NT2/D1 (cell line): Measurements from ENCODE around the gene IL19.

Source experiments
- DNase-seq: peaks from one replicate; pipeline ENCODE4 v3.0.0-alpha.2; 2011; ENCODE audit warnings: low read depth, low spot score
- H3K27me3 ChIP-seq: 2 replicates; pipeline ENCODE4 v1.6.0; 2011; ENCODE audit warnings: mild to moderate bottlenecking; ENCODE audit not compliant: insufficient read length, insufficient read depth
- H3K36me3 ChIP-seq: 2 replicates; pipeline ENCODE4 v1.6.1; 2011; ENCODE audit warnings: mild to moderate bottlenecking, low read length, mixed read lengths; ENCODE audit not compliant: insufficient read depth, insufficient read length
- H3K4me1 ChIP-seq: 2 replicates; pipeline ENCODE4 v1.5.1; 2011; ENCODE audit not compliant: insufficient read depth, insufficient read length
- H3K4me3 ChIP-seq: 2 replicates; pipeline ENCODE4 v1.5.1; 2011; ENCODE audit warnings: low read depth; ENCODE audit not compliant: insufficient read length
- H3K9ac ChIP-seq: 2 replicates; pipeline ENCODE4 v1.6.0; 2011; ENCODE audit warnings: low read depth; ENCODE audit not compliant: insufficient read length
- H3K9me3 ChIP-seq: 2 replicates; pipeline ENCODE4 v1.5.1; 2011; ENCODE audit warnings: mild to moderate bottlenecking, low read length; ENCODE audit not compliant: insufficient read depth
- SUZ12 ChIP-seq: IDR thresholded peaks from 2 replicates; pipeline ENCODE4 v1.6.1; 2011; ENCODE audit not compliant: insufficient read length, insufficient read depth; ENCODE audit errors: extremely low read depth
- YY1 ChIP-seq: IDR thresholded peaks from 2 replicates; pipeline ENCODE4 v1.6.1; 2011; ENCODE audit not compliant: insufficient read length, insufficient read depth
- ZNF274 ChIP-seq: IDR thresholded peaks from 2 replicates; pipeline ENCODE4 v1.6.1; 2011; ENCODE audit warnings: mild to moderate bottlenecking, low read depth, low read length

Gene IL19

GRCh38 chr1:206816390-206817287, 46.1 kb downstream of the IL19 start:
- TF ChIP-seq SUZ12 (no peak), ZNF274 (no peak), YY1 (no peak)
- H3K4me3 ChIP-seq, result no peak overlapping the region
- no peak for DNase-seq
- peaks cover 14% of the 10 kb centered on the region for H3K9me3 ChIP-seq
- no peak overlapping the region for H3K9ac ChIP-seq
- no peaks in the 10 kb centered on the region for H3K4me1 ChIP-seq
- H3K36me3 ChIP-seq, result no peaks in the 10 kb centered on the region
- no peaks in the 10 kb centered on the region for H3K27me3 ChIP-seq

- Histone ChIP-seq H3K27me3 (peaks cover 3% of the 10 kb centered on the region), H3K4me1 (no peaks in the 10 kb centered on the region), H3K36me3 (no peaks in the 10 kb centered on the region), H3K4me3 (no peak overlapping the region), H3K9me3 (no peaks in the 10 kb centered on the region), H3K9ac (no peak overlapping the region)
- TF ChIP-seq YY1, result no peak
- no peak for TF ChIP-seq ZNF274
- no peak for TF ChIP-seq SUZ12
- no peak for DNase-seq
Measured at GRCh38 chr1:206821493-206821892, 50.9 kb downstream of the IL19 start.

GRCh38 chr1:206823727-206824126, 53.2 kb downstream of the IL19 start:
- H3K27me3 ChIP-seq, result peaks cover 3% of the 10 kb centered on the region
- H3K9ac ChIP-seq, result no peak overlapping the region
- no peak for DNase-seq
- TF ChIP-seq YY1 (no peak), SUZ12 (no peak), ZNF274 (no peak)
- no peaks in the 10 kb centered on the region for H3K36me3 ChIP-seq
- no peaks in the 10 kb centered on the region for H3K9me3 ChIP-seq
- H3K4me3 ChIP-seq, result no peak overlapping the region
- no peaks in the 10 kb centered on the region for H3K4me1 ChIP-seq

- no peak overlapping the region for H3K4me3 ChIP-seq
Measured at GRCh38 chr1:206824331-206824730, 53.8 kb downstream of the IL19 start.

GRCh38 chr1:206826394-206826793, 55.8 kb downstream of the IL19 start:
- Histone ChIP-seq H3K36me3 (no peaks in the 10 kb centered on the region), H3K27me3 (peaks cover 3% of the 10 kb centered on the region), H3K9me3 (no peaks in the 10 kb centered on the region), H3K9ac (no peak overlapping the region), H3K4me1 (no peaks in the 10 kb centered on the region), H3K4me3 (no peak overlapping the region)
- no peak for DNase-seq
- no peak for TF ChIP-seq ZNF274
- TF ChIP-seq SUZ12, result no peak
- no peak for TF ChIP-seq YY1

More at GRCh38 chr1:206824331-206824730, 53.8 kb downstream of the IL19 start:
- Histone ChIP-seq H3K27me3 (peaks cover 3% of the 10 kb centered on the region), H3K36me3 (no peaks in the 10 kb centered on the region), H3K9ac (no peak overlapping the region), H3K4me1 (no peaks in the 10 kb centered on the region), H3K9me3 (no peaks in the 10 kb centered on the region)
- no peak for DNase-seq
- TF ChIP-seq SUZ12, result no peak
- TF ChIP-seq YY1, result no peak
- no peak for TF ChIP-seq ZNF274

- no peaks in the 10 kb centered on the region for H3K9me3 ChIP-seq
- H3K4me3 ChIP-seq, result no peak overlapping the region
- no peak for DNase-seq
- peaks cover 3% of the 10 kb centered on the region for H3K27me3 ChIP-seq
- no peaks in the 10 kb centered on the region for H3K4me1 ChIP-seq
- H3K9ac ChIP-seq, result no peak overlapping the region
- TF ChIP-seq SUZ12 (no peak), ZNF274 (no peak), YY1 (no peak)
- H3K36me3 ChIP-seq, result no peaks in the 10 kb centered on the region
Measured at GRCh38 chr1:206828061-206828460, 57.5 kb downstream of the IL19 start.

- Histone ChIP-seq H3K9ac (no peak overlapping the region), H3K36me3 (no peaks in the 10 kb centered on the region), H3K4me3 (no peak overlapping the region), H3K27me3 (peaks cover 3% of the 10 kb centered on the region), H3K9me3 (no peaks in the 10 kb centered on the region), H3K4me1 (no peaks in the 10 kb centered on the region)
- DNase-seq, result no peak
- no peak for TF ChIP-seq YY1
- TF ChIP-seq SUZ12, result no peak
- TF ChIP-seq ZNF274, result no peak
Measured at GRCh38 chr1:206828765-206829164, 58.2 kb downstream of the IL19 start.
